ENCODE measurements around the gene QPCTL. TPM values are rescaled to one million over a fixed set of nuclear protein-coding genes. Genes with fewer than 3 reads are reported as not detected.

The QPCTL gene
- total and polyA plus RNA-seq, 2 of the 13 experiments (the other 11 are each of a cell fraction or from before 2014, with no cell fraction given) = 16.0 to 19.1 TPM

DNA sequence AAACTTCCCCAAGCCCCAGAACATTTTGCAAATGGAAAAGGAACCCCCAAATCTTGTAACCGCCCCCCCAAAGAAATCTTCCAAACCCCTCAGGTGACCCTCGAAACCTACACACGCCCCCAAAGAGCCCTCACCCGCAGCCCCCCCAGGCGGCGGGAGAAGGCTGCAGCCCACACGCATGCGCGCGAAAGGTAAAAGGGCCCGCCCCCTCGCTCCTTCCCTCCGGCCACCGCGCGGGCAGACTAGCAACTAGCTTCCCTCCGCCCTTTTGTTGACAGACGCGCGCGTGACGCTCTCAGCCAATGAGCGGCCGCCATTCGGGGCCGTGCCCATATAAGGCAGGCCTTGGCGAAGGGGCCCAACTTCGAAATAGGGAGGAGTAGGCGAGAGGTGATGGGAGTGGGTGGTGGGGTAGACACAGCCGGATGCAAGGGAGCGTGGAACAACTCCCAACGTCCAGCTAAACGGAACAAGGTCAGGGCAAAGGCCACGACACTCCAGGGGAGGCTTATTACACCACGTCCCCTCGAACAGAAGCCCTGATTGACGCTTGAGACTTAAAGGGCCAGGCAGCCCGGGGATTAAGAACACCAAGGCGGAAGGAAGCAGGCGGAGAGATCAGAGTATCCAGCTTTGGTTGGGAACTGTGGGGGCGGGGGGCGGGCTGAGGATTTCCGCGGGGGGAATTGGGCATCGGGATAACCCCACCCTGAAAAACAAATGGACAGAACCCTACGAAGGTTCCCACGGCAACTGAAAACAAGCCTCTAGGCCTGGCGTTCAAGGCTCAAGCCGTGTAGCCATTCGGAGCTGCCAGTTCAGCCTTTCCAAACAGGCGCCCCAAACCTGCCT, 24.9 kb downstream of the QPCTL start (continued):
- TF ChIP-seq, protein P1, sequence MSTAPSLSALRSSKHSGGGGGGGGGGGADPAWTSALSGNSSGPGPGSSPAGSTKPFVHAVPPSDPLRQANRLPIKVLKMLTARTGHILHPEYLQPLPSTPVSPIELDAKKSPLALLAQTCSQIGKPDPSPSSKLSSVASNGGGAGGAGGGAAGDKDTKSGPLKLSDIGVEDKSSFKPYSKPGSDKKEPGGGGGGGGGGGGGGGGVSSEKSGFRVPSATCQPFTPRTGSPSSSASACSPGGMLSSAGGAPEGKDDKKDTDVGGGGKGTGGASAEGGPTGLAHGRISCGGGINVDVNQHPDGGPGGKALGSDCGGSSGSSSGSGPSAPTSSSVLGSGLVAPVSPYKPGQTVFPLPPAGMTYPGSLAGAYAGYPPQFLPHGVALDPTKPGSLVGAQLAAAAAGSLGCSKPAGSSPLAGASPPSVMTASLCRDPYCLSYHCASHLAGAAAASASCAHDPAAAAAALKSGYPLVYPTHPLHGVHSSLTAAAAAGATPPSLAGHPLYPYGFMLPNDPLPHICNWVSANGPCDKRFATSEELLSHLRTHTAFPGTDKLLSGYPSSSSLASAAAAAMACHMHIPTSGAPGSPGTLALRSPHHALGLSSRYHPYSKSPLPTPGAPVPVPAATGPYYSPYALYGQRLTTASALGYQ (CRISPR knock-in tag; IDR thresholded peaks at IDR 0.05) = peak; percentile 81
- peak; percentile 66 for TF ChIP-seq CBX1 (IDR thresholded peaks at IDR 0.05; ENCODE audit: low read depth)
- TF ChIP-seq, protein P2, sequence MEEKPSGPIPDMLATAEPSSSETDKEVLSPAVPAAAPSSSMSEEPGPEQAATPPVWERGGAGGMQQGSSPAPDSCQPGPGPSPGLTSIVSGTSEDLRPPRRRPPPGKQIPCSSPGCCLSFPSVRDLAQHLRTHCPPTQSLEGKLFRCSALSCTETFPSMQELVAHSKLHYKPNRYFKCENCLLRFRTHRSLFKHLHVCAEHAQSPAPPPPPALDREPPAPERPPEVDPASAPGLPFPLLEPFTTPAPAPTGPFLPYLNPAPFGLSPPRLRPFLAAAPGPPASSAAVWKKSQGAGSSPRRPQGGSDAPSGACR (CRISPR knock-in tag; IDR thresholded peaks at IDR 0.05) = peak; percentile 49; the same call in 1 of the 2 replicates
- TF ChIP-seq SAP130 (CRISPR knock-in tag; IDR thresholded peaks at IDR 0.05; ENCODE audit: low read depth) = peak; percentile 90
- peak; percentile 98 for TF ChIP-seq RXRA (CRISPR knock-in tag; IDR thresholded peaks at IDR 0.05)
- TF ChIP-seq ZNF598 (CRISPR knock-in tag; IDR thresholded peaks at IDR 0.05; ENCODE audit: borderline replicate concordance) = no peak
- TF ChIP-seq ZNF138 (CRISPR knock-in tag; IDR thresholded peaks at IDR 0.05; ENCODE audit: low read depth) = peak; percentile 37; the same call in 1 of the 2 replicates
- no peak for TF ChIP-seq KLF15 (CRISPR knock-in tag; IDR thresholded peaks at IDR 0.05; ENCODE audit: borderline replicate concordance)
- TF ChIP-seq ZNF549 (CRISPR knock-in tag; IDR thresholded peaks at IDR 0.05) = no peak
- no peak for TF ChIP-seq ZNF207 (IDR thresholded peaks at IDR 0.05; ENCODE audit: borderline replicate concordance)
- no peak for TF ChIP-seq NAIF1 (CRISPR knock-in tag; IDR thresholded peaks at IDR 0.05; ENCODE audit: borderline replicate concordance)
- TF ChIP-seq ZSCAN22 (CRISPR knock-in tag; IDR thresholded peaks at IDR 0.05) = no peak
- TF ChIP-seq, protein P3, sequence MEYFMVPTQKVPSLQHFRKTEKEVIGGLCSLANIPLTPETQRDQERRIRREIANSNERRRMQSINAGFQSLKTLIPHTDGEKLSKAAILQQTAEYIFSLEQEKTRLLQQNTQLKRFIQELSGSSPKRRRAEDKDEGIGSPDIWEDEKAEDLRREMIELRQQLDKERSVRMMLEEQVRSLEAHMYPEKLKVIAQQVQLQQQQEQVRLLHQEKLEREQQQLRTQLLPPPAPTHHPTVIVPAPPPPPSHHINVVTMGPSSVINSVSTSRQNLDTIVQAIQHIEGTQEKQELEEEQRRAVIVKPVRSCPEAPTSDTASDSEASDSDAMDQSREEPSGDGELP (IDR thresholded peaks at IDR 0.05; ENCODE audit: borderline replicate concordance, low read depth) = peak; percentile 77; the same call in 1 of the 2 replicates
- TF ChIP-seq SOX6 (IDR thresholded peaks at IDR 0.05) = no peak
- peak; percentile 62; the same call in 1 of the 2 replicates for TF ChIP-seq SOX6 (CRISPR knock-in tag; IDR thresholded peaks at IDR 0.05)
- TF ChIP-seq HOXA5 (CRISPR knock-in tag; IDR thresholded peaks at IDR 0.05) = peak; percentile 73
- TF ChIP-seq, protein P4, sequence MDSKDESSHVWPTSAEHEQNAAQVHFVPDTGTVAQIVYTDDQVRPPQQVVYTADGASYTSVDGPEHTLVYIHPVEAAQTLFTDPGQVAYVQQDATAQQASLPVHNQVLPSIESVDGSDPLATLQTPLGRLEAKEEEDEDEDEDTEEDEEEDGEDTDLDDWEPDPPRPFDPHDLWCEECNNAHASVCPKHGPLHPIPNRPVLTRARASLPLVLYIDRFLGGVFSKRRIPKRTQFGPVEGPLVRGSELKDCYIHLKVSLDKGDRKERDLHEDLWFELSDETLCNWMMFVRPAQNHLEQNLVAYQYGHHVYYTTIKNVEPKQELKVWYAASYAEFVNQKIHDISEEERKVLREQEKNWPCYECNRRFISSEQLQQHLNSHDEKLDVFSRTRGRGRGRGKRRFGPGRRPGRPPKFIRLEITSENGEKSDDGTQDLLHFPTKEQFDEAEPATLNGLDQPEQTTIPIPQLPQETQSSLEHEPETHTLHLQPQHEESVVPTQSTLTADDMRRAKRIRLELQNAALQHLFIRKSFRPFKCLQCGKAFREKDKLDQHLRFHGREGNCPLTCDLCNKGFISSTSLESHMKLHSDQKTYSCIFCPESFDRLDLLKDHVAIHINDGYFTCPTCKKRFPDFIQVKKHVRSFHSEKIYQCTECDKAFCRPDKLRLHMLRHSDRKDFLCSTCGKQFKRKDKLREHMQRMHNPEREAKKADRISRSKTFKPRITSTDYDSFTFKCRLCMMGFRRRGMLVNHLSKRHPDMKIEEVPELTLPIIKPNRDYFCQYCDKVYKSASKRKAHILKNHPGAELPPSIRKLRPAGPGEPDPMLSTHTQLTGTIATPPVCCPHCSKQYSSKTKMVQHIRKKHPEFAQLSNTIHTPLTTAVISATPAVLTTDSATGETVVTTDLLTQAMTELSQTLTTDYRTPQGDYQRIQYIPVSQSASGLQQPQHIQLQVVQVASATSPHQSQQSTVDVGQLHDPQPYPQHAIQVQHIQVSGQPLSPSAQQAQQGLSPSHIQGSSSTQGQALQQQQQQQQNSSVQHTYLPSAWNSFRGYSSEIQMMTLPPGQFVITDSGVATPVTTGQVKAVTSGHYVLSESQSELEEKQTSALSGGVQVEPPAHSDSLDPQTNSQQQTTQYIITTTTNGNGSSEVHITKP (CRISPR knock-in tag; IDR thresholded peaks at IDR 0.05; ENCODE audit: low read depth) = peak; percentile 79
- TF ChIP-seq ZNF251 (CRISPR knock-in tag; IDR thresholded peaks at IDR 0.05) = no peak
- TF ChIP-seq ZNF510 (CRISPR knock-in tag; IDR thresholded peaks at IDR 0.05; ENCODE audit: low read depth) = peak; percentile 43
- no peak for TF ChIP-seq U2AF1 (optimal IDR thresholded peaks at IDR 0.05; ENCODE audit: low read depth, low read length)
